Esophagus muscularis mucosa (tissue), 4 donors: ENCODE results near the gene DDX23. TPM values are rescaled to one million over a fixed set of nuclear protein-coding genes. Genes with fewer than 3 reads are reported as not detected.

ENCODE experiments used
- DNase-seq: peaks from one replicate; pipeline ENCODE4 v3.0.0-alpha.2; 2017; ENCODE audit errors: extremely low spot score
- H3K27ac ChIP-seq, 4 donors: fragments of 200-600 bp; sonication (generic); replicated peaks in 1 of 4; 1 replicate in 3 of 4; 2 replicates in 1 of 4; pipeline ENCODE4 v1.5.1; 2016 to 2019; ENCODE audit warnings: mild to moderate bottlenecking in 1 of 4
- H3K27me3 ChIP-seq, 4 donors: fragments of 200-600 bp; sonication (generic); one replicate each; pipeline versions ENCODE4 v1.5.1 to v1.6.0; 2016 to 2019
- H3K36me3 ChIP-seq, 4 donors: fragments of 200-600 bp; sonication (generic); one replicate each; pipeline ENCODE4 v1.5.1; 2016 to 2019
- H3K4me1 ChIP-seq, 4 donors: fragments of 200-600 bp; sonication (generic); one replicate each; pipeline ENCODE4 v1.5.1; 2016 to 2019
- H3K4me3 ChIP-seq, 4 donors: fragments of 200-600 bp; sonication (generic); 1 replicate in 2 of 4; 2 replicates in 2 of 4; pipeline ENCODE4 v1.5.1; 2016 to 2019; ENCODE audit warnings: mild to moderate bottlenecking in 4 of 4, moderate library complexity in 1 of 4
- H3K9me3 ChIP-seq, 4 donors: fragments of 200-600 bp; sonication (generic); 1 replicate in 3 of 4; 2 replicates in 1 of 4; pipeline ENCODE4 v1.5.1; 2016 to 2019
- EP300 ChIP-seq: sonication (generic); formaldehyde crosslinking; IDR thresholded peaks from one replicate; pipeline ENCODE4 v1.6.1; 2017; ENCODE audit warnings: antibody characterized with exemption
- POLR2A ChIP-seq: fragments of 450-650 bp; IDR thresholded peaks from one replicate; pipeline ENCODE4 v1.6.1; 2017; ENCODE audit warnings: antibody characterized with exemption, moderate library complexity, mild to moderate bottlenecking, low read depth
- POLR2AphosphoS5 ChIP-seq, 2 donors: sonication (generic); formaldehyde crosslinking; IDR thresholded peaks; one replicate each; pipeline ENCODE4 v1.6.1; 2017; ENCODE audit warnings: antibody characterized with exemption in 2 of 2
- WGBS: methylation state at CpG from one replicate; pipeline ENCODE4 v1.1.5; 2018; 5-methylcytosine and 5-hydroxymethylcytosine counted together
- intact Hi-C: fragments of 100-400 bp; cut with DNase I; formaldehyde crosslinking; loops from one replicate; pipeline ENCODE4 v1.15.1; 2023
- total RNA-seq, 4 donors: library from RNA; depleted of rRNA; stranded (reverse); fragments of >200 nt; gene quantifications; one replicate each; pipeline versions ENCODE4 v1.1.0 to v1.2.1, GENCODE V29; 2016
- TF ChIP-seq, protein P1 (sequence below), 3 experiments: fragments of 200-600 bp in 2 of 3; fragments of 450-650 bp in 1 of 3; sonication (generic) in 2 of 3; IDR thresholded peaks; one replicate each; pipeline ENCODE4 v1.5.1; 2017 to 2019; ENCODE audit warnings: antibody characterized with exemption in 3 of 3, mild to moderate bottlenecking in 2 of 3, moderate library complexity in 1 of 3

DDX23 gene
- total RNA-seq, 4 donors from 2014 or later = 51.1 to 88.3 (median 74.1) TPM

DNA sequence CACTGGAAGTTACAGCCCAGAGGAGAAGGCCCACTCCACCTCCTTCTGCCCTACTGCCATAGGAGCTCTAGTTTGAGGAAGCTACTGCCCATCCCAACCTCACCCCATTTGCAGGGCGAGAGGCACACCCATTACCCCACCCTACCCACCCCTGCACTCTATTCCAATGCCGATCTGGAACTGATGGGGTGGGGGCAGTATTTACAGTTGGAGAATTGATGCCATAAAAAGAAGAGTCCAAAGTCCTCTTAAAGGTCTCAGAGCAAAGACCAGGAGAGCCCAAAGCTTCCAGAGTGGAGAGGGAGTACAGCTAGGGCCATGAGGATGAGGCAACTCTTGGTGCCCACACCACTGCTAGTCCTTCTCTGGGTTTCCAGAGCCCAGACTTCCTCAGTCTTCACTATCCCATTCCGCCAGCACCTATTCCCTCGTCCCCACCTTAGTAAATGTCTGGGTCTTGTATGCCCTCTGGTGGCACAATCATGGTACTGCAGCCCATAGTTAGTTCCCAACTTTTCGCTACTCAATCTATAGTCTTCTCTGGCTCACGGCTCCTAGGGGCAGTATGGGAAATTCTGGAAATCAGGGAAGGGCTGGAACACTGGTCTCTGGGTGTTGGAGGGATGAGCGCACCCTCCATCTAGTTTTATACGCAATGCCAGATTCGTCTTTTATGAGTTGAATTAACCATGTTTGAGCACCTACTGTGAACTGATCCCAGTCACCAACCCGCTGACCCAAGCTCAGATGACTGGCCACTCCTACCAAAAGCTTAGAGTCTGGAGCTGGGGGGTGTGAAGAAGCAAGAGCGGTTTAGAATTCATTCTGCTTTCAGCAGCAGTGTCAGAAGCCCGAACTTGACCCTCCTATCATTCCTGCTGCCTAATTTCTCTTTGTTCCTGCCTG lies 56.2 kb downstream of the DDX23 start:
- Histone ChIP-seq H3K27ac (no peak overlapping the region), H3K4me3 (no peak overlapping the region), H3K9me3 (no peaks in the 10 kb centered on the region), H3K4me1 (peaks cover 4 to 8% (median 7%) of the 10 kb centered on the region in 4 donors), H3K36me3 (no peaks in the 10 kb centered on the region), H3K27me3 (peaks cover 0 to 16% (median 6%) of the 10 kb centered on the region in 4 donors)
- TF ChIP-seq, protein P1, sequence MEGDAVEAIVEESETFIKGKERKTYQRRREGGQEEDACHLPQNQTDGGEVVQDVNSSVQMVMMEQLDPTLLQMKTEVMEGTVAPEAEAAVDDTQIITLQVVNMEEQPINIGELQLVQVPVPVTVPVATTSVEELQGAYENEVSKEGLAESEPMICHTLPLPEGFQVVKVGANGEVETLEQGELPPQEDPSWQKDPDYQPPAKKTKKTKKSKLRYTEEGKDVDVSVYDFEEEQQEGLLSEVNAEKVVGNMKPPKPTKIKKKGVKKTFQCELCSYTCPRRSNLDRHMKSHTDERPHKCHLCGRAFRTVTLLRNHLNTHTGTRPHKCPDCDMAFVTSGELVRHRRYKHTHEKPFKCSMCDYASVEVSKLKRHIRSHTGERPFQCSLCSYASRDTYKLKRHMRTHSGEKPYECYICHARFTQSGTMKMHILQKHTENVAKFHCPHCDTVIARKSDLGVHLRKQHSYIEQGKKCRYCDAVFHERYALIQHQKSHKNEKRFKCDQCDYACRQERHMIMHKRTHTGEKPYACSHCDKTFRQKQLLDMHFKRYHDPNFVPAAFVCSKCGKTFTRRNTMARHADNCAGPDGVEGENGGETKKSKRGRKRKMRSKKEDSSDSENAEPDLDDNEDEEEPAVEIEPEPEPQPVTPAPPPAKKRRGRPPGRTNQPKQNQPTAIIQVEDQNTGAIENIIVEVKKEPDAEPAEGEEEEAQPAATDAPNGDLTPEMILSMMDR (IDR thresholded peaks at IDR 0.05) = peak; percentile 95 to 97 (median 96)
- no peak for TF ChIP-seq EP300
- TF ChIP-seq POLR2AphosphoS5 (IDR thresholded peaks at IDR 0.05) = peak in 1 of 2 donors; percentile 47
- WGBS = 23% methylated on average over 12 of the region's 12 CpGs
- DNase-seq = no peak
- intact Hi-C loops = loop anchor here (1.0 kb wide), 1 partner anchor 43 kb away; no protein-coding TSS in a partner anchor

DNA sequence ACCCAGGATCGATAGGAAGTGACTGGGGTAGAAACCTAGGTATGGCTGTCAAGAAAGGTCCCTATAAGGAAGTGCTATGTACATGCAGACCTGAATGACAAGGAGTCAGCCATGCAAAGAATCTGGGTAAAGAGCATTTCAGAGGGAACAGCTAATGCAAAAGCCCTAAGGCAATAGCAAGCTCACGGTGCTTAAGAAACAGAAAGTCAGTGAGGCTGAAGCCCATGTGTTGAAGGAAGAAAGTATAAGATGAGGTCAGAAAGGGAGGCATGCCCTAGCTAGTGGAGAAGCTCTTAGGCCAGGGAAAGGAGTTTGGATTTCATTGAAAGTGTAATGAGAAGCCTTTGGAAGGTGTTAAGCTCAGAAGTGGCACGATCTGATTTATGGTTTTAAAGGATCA lies 57.1 kb downstream of the DDX23 start:
- intact Hi-C loops = no loop called here
- Histone ChIP-seq H3K9me3 (no peaks in the 10 kb centered on the region), H3K4me1 (peaks cover 5 to 13% (median 10%) of the 10 kb centered on the region in 4 donors), H3K27me3 (peaks cover 0 to 7% (median 3%) of the 10 kb centered on the region in 4 donors), H3K36me3 (no peaks in the 10 kb centered on the region), H3K4me3 (no peak overlapping the region), H3K27ac (no peak overlapping the region)
- WGBS = 89% methylated on average over 3 of the region's 3 CpGs
- DNase-seq = no peak
- TF ChIP-seq EP300 = no peak
- TF ChIP-seq, protein P1 (IDR thresholded peaks at IDR 0.05) = no peak
- no peak for TF ChIP-seq POLR2A
- no peak for TF ChIP-seq POLR2AphosphoS5 (IDR thresholded peaks at IDR 0.05)

GRCh38 chr12:48793696-48794095 lies 58.3 kb downstream of the DDX23 start:
- intact Hi-C loops = no loop called here
- DNase-seq = no peak
- H3K36me3 ChIP-seq = no peaks in the 10 kb centered on the region
- WGBS = 91% methylated on average over 3 of the region's 3 CpGs
- H3K9me3 ChIP-seq = no peaks in the 10 kb centered on the region
- H3K4me1 ChIP-seq = peaks cover 10 to 21% (median 19%) of the 10 kb centered on the region in 4 donors
- H3K4me3 ChIP-seq = no peak overlapping the region
- H3K27me3 ChIP-seq = no peaks in the 10 kb centered on the region
- H3K27ac ChIP-seq = no peak overlapping the region
- TF ChIP-seq, protein P1 (IDR thresholded peaks at IDR 0.05) = no peak
- TF ChIP-seq POLR2AphosphoS5 (IDR thresholded peaks at IDR 0.05) = no peak
- TF ChIP-seq POLR2A = no peak
- no peak for TF ChIP-seq EP300

GRCh38 chr12:48789858-48790326 lies 62.1 kb downstream of the DDX23 start:
- Histone ChIP-seq H3K27me3 (no peaks in the 10 kb centered on the region), H3K4me3 (peak overlapping the region; percentile 93 to 97 (median 97)), H3K9me3 (no peaks in the 10 kb centered on the region), H3K36me3 (no peaks in the 10 kb centered on the region), H3K27ac (peak overlapping the region; percentile 88 to 92 (median 89)), H3K4me1 (peaks cover 34 to 44% (median 42%) of the 10 kb centered on the region in 4 donors)
- TF ChIP-seq POLR2AphosphoS5 (IDR thresholded peaks at IDR 0.05) = no peak
- TF ChIP-seq EP300 = no peak
- no peak for TF ChIP-seq POLR2A
- TF ChIP-seq, protein P1 (IDR thresholded peaks at IDR 0.05) = no peak
- DNase-seq = no peak
- 9% methylated on average over 4 of the region's 4 CpGs for WGBS
- intact Hi-C loops = no loop called here
